NT2/D1 (cell line): ENCODE data around the gene EPN2.

Experiments
- SUZ12 ChIP-seq: IDR thresholded peaks from 2 replicates; pipeline ENCODE4 v1.6.1; 2011; ENCODE audit not compliant: insufficient read length, insufficient read depth; ENCODE audit errors: extremely low read depth
- YY1 ChIP-seq: IDR thresholded peaks from 2 replicates; pipeline ENCODE4 v1.6.1; 2011; ENCODE audit not compliant: insufficient read length, insufficient read depth
- ZNF274 ChIP-seq: IDR thresholded peaks from 2 replicates; pipeline ENCODE4 v1.6.1; 2011; ENCODE audit warnings: mild to moderate bottlenecking, low read depth, low read length

DNA sequence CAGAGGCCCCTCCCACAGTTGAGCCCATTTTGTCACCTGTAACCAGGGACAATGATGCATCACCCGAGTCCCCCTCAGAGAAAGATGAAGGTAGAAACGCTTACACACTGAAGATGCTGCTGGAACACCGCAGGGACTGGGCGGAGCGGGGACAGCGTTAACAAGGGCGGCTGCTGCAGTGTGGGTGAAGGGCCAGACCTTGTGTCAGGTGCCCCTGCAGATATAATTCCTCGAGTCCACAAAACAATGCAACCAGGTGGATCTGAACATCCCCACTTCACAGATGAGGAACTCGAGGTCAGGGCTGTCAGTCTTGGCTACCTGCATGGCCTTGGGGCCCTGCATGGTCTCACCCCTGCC lies 134.8 kb downstream of the EPN2 start:
- TF ChIP-seq ZNF274 = no peak
- no peak for TF ChIP-seq YY1
- TF ChIP-seq SUZ12 = no peak
